ENCODE data around the gene ANKRD13A.
"Not testable (repeated sequence)": the region's sequence is repeated elsewhere in the genome, so short reads cannot be mapped to it uniquely, and the experiment has no call there.

Gene ANKRD13A

DNA sequence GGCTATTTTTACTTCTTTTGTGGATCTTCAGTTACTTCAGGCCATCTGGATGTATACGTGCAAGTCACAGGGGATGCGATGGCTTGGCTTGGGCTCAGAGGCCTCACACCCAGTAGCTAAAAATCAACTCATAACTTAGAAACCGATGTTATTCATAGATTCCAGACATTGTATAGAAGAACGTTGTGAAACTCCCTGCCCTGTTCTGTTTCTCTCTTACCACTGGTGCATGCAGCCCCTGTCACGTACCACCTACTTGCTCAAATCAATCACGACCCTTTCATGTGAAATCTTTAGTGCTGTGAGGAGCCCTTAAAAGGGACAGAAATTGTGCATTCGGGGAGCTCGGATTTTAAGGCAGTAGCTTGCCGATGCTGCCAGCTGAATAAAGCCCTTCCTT lies 50.4 kb downstream of the ANKRD13A start:
- DNase-seq, result not testable (repeated sequence)

DNA sequence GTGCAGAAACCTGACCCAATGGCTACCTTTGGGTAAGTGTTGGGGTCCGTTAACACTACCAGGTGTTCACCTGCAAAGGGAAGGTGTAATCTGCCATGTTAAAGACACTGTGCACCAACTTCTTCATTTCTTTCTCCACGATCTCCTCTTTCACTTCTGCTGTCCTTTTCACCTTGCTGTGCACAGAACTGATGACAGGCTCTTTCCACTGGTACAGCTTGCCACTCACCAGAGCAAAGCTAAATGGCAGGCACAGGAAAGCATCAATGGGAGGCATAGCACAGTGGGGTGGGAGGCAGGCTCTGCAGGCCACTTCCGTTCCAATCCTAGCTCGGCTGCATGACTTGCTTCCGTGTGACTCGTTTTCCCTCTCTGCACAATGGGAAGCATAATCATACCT lies 51.7 kb downstream of the ANKRD13A start:
- DNase-seq, result no peak

DNA sequence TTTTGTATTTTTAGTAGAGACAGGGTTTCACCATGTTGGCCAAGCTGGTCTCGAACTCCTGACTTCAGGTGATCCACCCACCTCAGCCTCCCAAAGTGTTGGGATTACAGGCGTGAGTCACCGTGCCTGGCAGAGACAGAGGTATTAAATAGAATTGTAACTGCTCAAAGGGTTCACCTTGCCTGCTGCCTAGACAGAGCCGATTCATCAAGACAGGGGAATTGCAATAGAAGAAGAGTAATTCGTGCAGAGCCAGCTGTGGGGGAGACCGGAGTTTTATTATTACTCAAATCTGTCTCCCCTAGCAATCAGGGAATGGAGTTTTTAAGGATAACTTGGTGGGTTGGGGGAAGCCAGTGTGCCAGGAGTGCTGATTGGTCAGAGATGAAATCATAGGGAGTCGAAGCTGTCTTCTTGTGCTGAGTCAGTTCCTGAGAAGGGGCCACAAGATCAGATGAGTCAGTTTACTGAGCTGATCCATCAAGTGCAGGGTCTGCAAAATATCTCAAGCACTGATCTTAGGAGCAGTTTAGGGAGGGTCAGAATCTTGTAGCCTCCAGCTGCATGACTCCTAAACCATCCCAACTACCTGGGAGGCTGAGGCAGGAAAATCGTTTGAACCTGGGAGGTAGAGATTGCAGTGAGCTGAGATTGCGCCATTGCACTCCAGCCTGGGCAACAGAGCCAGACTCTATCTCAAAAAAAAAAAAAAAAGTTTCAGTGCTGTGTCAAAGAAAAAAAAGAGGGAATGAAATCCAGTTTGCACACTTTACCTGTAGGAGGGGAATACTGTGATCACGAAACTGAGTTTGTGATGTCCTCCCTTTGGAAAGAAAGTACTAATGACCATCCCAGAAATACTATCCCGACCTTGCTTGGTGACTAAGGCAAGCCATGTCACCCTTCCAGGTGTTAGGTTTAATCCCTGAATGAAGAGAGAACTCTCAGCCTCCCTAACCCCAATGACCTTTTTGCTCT lies 56.4 kb downstream of the ANKRD13A start:
- not testable (repeated sequence) for DNase-seq

DNA sequence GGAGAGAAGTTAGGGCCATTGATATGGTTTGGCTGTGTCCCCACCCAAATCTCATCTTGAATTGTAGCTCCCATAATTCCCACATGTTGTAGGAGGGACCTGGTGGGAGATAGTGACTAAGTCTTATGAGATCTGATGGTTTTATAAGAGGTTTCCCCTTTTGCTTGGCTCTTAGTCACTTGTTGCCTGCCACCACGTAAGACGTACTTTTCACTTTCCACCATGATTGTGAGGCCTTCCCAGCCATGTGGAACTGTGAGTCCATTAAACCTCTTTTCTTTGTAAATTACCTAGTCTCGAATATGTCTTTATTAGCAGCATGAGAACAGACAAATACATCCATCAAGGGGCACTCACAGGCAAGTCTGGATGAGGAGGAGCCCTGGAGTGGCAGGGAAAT lies 57.4 kb downstream of the ANKRD13A start:
- not testable (repeated sequence) for DNase-seq

DNA sequence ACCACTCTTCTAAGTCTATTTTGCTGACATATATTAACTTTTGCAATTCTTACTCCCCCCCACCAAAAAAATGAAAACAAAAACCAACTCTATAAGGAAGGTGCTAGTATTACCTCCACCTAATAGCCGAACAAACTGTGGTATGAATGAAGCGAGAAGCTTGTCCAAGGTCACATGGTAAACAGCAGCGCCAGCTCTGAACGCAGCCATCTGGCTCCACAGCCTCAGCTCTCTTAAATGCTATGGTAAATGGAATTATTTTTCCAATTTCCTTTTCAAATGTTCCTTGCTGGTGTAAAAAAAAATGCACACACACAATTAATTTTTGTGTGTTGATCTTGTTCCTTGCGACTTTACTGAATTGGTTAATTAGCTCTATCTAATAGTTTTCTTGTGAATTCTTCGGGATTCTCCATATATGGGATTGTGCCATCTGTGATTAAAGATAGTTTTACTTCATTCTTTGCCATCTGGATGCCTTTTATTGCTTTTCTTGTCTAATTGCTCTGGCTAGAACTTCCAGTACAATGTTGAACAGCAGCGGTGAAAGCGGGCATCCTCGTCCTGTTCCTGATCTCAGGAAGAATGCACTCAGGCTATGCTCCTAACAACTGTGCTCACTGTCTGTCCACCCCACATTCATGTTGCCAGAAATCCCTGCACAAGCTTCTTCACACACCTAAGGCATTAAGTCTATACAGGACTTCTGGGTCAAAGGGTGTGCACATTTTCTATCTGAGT lies 59.8 kb downstream of the ANKRD13A start:
- DNase-seq, result no peak

DNA sequence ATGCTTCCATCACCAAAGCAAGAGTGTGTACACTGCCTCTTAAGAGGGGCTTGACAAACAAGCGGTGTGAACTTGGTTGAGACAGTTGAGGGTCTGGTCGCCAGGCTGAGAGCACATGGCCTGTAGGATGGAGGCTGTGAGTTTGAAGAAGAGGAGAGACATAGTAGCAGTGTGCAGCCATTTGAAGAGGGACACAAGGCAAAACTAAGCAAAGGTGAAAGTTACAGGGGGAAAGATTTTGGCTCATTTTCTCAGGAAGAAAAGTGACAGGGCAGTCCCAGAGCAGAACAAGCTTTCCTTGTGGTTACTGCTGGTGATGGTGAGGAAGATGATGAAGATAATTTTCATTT lies 60.4 kb downstream of the ANKRD13A start:
- no peak for DNase-seq

DNA sequence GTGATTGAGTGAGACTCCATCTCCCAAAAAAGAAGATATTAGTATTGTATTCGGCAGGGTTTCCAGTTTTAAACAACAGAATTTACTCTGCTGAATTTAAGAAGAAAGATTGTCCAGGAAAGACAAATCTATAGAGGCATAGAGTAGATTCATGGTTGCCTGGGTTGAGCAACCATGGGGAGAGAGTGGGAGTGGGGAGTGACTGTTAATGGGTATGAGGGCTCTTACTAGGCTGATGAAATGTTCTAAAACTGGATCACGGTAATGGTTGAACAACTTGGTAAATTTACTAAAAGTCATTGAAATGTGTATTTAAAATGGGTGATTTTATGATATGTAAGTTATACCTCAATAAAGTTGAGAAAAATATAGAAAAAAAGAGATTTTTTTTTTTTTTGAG lies 63.0 kb downstream of the ANKRD13A start:
- DNase-seq, result no peak

DNA sequence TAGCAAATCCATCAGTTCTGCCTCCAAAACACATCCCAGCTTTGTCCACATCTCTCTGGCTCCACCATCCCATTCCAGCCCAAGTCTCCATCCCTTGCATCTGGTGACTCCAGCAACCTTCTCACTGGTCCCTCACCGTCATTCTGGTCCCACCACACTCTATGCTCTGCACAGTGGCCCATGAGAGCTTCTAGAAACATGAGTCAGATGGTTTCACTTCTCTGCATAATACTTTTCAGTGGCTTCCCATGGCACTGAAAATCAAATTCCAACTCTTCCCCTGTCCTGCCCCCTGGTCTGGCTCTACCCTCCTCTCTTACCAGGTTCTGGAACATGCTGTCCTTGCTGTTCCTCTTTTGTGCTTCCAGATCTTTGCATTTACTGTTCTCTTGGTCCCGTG lies 66.3 kb downstream of the ANKRD13A start:
- no peak for DNase-seq

DNA sequence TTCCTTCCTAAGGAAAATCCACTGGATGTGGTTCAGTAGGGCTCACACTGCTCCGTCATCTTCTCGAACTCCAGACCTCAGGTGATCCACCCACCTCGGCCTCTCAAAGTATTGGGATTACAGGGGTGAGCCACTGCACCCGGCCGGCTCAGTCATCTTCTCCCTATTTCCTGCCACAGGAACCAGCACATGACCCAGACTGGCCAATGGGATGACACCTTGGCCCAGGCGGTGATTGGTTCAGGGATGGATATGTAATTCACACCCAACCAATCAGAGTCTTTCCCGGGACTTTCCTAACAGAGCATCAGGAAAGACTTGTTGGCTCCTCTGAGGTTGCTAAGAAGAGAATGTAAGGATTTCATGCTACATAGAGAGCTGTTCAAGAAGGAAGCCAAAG lies 68.3 kb downstream of the ANKRD13A start:
- no peak for DNase-seq

DNA sequence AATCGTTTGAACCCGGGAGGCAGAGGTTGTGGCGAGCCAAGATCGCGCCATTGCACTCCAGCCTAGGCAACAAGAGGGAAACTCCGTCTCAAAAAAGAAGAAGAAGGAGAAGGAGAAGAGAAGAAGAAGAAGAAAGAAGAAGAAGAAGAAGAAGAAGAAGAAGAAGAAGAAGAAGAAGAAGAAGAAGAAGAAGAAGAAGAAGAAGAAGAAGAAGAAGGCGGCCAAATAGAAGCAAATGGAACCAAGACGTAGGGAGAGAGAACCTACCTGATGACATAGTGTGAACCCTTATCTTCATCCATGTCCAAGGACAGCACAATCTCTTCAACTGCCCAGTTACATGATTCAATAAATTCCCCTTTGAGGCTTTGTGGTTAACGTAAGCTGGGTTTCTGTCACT lies 68.9 kb downstream of the ANKRD13A start:
- not testable (repeated sequence) for DNase-seq

DNA sequence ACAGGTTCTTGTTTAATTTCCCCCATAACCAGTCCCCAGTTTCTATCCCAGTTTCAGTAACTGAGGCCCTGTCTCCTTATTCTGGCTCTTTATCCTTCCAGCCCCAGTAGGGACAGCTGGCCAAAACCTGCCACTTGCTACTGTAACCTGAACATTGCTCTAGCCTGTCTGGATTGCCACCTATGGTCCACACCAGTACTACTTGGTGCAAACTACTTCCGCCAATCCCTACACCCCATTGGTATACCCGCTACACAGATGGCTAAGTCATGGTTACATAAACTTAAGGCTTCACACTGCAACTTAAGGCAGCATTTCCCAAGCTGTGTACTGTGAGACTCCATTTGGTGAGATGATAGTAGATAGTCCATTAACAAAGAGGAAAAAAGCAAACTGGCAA lies 69.4 kb downstream of the ANKRD13A start:
- no peak for DNase-seq

DNA sequence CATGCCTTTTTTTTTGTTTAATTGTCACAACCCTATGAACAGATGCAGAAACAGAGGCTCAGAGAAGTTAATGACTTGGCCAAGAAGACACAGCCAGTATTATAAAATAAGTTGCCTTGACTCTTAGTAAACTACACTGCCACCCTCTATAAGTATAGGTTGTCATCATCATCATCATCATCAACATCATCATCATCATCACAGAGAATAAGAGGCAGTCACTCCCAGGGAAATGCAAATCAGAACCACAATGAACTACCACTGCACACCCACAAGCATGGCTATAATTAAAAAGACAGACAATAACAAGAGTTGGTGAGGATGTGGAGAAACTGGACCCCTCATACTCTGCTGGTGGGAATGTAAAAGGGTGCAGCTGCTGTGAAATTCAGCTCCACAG lies 72.3 kb downstream of the ANKRD13A start:
- DNase-seq, result no peak

DNA sequence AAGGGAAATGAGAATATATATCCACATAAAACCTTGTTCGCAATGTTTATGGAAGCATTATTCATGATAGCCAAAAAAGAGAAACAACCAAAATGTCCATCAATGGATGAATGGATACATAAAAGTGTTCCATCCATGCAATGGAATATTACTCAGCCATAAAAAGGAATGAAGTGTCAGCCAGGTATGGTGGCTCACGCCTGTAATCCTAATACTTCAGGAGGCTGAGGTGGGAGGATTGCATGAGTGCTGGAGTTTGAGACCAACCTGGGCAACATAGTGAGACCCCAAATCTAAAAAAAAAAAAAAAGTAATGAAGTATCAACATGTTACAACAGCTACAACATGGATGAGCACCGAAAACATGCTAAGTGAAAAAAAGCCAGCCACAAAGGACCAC lies 72.7 kb downstream of the ANKRD13A start:
- DNase-seq, result no peak

DNA sequence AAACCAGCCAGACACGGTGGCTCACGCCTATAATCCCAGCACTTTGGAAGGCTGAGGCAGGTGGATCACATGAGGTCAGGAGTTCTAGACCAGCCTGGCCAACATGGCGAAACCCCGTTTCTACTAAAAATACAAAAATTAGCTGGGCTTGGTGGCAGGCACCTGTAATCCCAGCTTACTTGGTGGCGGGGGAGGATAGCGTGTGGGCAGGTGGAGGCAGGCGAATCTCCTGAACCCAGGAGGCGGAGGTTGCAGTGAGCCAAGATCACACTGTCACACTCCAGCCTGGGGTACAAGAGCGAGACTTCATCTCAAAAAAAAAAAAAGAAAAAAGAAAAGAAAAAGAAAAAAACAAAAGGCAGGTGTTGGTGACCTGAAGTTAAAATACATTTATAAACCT lies 73.4 kb downstream of the ANKRD13A start:
- DNase-seq, result not testable (repeated sequence)

DNA sequence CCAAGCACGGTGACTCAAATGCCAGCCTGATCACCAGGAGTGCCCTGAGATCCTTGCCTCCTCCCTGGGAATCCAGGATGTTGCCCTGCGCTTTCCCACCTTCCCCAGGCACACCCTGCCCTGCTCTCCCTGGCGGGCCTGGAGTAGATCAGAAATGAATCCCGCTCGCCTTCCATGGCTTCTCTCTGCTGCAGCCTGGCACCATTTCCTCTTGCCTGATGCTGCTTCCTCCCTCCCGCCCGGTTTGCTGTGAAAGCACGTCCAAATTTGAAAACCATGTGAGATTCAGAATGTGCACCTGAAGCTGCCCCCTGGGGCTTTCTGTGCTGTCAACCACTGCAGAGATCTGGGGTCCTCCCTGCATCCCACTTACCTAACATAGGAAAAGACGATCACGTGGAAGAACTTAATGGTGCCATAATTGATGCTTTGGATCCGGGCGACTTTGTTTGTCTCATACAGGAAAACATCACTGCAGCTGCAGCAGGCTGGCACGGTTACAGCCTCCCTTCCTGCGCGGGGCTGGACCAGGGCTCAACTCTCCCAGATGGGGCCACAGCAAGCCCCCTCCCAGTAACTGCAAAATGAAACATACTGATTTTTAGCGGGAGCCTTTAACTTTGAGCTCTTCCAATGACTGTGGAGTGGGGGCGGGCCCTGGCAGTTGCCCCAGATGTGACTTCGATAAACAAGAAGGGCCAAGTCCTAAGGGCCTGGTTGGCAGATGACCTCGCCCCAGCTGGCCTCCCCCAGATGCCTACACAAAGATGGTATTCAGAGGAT lies 74.0 kb downstream of the ANKRD13A start:
- peak; percentile 83 for DNase-seq

DNA sequence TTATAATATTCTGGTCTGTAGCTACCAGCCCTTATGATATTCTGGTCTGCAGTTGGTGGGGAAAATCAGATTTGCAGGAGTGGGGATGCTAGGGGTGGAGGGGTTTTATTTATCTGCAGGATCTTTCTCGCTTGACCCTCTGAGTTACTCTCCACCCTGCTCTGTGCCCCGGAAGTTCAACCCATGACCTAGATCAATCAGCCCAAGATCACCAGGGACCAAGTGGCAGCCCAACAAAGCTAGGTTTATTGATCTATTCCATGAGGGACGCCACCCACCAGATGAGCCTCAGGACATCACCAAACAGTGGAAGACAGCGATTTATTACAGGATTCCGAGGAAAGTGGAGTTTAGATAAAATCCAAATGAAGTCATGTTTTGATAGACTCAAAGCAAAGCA lies 74.9 kb downstream of the ANKRD13A start:
- DNase-seq, result no peak

DNA sequence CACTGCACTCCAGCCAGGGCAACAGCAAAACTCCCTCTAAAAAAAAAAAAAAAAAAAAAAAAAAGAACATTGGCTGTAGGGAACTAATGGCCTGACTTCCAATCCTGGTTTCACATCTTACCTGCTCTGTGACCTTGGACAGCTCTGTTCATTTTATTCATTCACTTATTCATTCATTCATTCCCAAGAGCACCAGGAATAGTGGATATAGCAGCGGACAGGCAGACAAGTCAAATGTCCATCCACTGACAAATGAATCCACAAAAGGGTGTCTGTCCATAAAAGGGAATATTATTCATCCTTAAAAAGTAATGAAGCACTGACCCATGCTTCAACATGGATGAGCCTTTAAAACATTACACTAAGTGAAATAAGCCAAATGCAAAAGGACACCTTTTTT lies 76.7 kb downstream of the ANKRD13A start:
- no peak for DNase-seq

DNA sequence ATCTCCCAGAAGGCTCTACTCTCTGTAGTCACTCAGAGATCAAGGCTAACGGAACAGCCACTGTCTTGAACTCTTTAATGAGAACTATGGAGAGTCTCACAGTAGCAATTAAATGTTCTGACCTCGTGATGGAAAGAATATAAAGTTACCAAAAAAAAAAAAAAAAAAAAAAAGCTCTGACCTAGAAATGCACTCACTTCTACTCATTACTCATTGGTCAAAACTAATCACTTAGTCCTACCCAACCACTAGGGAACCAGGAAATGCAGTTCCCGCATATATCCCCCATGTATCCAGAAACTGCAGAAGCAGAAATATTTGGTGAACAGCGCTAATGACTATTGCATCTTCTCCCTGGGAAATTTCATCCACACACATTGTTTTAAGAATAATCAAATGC lies 78.6 kb downstream of the ANKRD13A start:
- no peak for DNase-seq

DNA sequence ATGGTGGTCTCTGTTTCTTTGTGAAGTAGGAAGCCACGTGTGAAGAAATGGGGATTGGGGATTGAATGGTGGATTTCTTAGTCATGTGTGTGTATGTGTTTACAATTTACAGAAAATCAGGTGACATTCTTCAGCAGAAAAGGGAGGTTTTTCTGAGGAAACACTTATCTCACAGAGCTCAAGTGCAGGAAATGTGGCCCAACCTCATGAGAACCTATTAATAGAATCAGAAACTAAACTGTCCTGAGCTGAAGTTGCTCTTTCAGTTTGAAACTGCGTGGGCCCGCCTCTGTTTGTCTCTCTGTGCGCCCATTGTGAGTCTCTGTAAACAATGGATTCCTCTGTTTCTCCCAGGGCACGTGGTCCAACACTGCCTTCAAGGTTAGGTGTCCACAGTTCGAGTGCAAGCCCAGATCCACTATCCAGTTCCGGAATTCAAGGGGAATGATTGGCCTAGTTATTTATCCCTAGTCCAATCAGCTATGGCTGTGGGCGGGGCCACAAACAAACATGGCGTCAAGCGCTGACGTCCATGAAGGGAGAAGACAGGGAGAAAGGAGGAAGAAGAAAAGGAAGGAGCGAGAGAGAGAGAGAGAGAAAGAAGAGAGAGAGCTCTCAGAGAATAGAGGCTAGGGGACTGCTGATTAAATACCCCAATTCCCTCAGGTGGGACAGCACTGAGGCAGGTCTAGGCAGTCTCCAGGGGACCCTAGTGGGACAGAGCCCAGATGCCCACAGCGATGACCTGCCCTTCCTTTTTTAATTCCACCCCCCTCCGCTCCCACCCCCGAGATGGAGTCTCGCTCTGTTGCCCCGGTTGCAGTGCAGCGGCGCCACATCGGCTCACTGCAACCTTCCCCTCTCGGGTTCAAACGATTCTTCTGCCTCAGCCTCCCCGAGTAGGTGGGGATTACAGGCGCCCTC lies 80.5 kb downstream of the ANKRD13A start:
- DNase-seq, result no peak

DNA sequence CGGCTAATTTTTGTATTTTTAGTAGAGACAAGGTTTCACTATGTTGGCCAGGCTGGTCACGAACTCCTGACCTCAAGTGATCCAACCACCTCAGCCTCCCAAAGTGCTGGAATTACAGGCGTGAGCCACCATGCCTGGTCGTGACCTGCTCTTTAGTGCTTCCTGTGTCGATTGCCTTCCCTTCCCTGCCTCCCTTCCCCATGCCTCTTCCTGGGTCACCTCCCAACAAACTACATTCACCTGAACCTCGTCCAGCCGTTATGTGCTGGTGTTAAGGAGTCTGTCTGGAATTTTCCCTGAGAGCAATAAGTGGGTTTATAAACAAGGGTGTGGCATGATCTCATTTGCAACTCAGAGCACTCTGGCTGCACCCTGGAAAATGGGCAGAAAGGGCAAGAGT lies 81.2 kb downstream of the ANKRD13A start:
- DNase-seq, result no peak

DNA sequence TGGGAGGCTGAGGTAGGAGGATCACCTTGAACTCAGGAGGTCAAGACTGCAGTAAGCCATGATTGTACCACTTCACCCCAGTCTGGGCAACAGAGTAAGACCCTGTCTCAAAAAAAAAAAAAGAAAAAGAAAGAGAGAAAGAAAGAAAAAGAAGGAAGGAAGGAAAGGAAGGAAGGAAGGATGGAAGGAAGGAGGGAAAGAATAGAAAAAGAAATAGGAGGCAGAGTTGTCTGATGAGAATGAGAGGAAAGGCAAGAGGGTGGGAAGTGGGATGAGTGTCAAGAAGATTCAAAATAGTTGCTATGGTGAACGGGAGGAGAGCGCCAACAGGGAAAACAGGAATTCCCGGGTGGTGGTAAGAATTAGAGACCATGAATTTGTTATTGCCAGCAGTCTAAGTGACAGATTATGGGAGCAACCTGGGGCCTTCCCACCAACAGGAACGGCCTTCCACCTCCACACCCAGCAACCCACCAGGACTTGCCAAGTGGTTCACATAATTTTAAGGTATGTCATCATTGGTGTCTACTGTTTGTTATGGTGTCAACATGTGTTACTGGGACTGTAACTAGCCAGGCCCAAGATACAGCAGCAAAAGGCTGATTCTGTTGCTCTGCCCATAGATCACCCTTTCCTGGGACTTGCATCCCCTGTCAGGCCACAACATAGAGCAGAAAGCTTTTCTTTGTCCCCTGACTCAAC lies 85.2 kb downstream of the ANKRD13A start:
- no peak for DNase-seq

DNA sequence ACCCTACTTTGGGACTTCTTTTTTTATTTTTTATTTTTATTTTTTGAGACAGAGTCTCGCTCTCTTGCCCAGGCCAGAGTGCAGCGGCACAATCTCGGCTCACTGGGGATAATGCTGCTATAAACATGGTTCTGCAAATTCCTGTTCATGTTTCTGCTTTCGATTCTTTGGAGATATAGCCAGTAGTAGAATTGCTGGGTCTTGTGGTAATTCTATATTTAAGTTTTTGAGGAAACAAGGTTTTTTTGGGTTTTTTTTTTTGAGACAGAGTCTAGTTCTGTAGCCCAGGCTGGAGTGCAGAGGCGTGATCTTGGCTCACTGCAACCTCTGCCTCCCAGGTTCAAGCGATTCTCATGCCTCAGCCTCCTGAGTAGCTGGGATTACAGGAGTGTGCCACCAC lies 89.0 kb downstream of the ANKRD13A start:
- DNase-seq, result not testable (repeated sequence)

Data from NCI-H1105 treated with DMSO at 0.1 percent for 48 hours (cell line).